Measurements from ENCODE around the gene TAF5L.

The TAF5L gene

GRCh38 chr1:229613938-229614337 lies 12.0 kb downstream of the TAF5L start:
- H4K12ac ChIP-seq (ENCODE audit: low read depth, low read length), result no peak overlapping the region
- H3K4me1 ChIP-seq (ENCODE audit: control insufficient read depth in 1 of 2, insufficient read depth in 2 of 2, low read length in 2 of 2), result no peaks in the 10 kb centered on the region
- WGBS (ENCODE audit: extremely low coverage, insufficient coverage, insufficient read length), result no CpG with 5 or more reads among the region's 5 CpGs
- H3K79me2 ChIP-seq (ENCODE audit: control insufficient read depth, insufficient read depth, low read length, poor library complexity), result peaks cover 2% of the 10 kb centered on the region
- H3K4ac ChIP-seq (ENCODE audit: low read depth, low read length), result no peak overlapping the region
- no peak overlapping the region for H4K91ac ChIP-seq (ENCODE audit: low read depth, low read length)
- H4K8ac ChIP-seq (ENCODE audit: low read depth, low read length), result no peak overlapping the region
- H2BK120ac ChIP-seq (ENCODE audit: insufficient read depth, low read length, poor library complexity), result no peak overlapping the region
- no peak overlapping the region for H2BK12ac ChIP-seq (ENCODE audit: low read length)
- H2AFZ ChIP-seq (ENCODE audit: insufficient read depth, low read length, poor library complexity), result no peak overlapping the region
- H3K9me3 ChIP-seq (ENCODE audit: insufficient read depth, low read depth, low read length), result no peaks in the 10 kb centered on the region
- peaks cover 8 to 32% of the 10 kb centered on the region in 2 experiments for H3K36me3 ChIP-seq (ENCODE audit: control insufficient read depth in 1 of 2, insufficient read depth in 2 of 2, low read length in 2 of 2)
- H3K14ac ChIP-seq (ENCODE audit: low read length), result no peak overlapping the region
- H3K18ac ChIP-seq (ENCODE audit: low read length), result peak overlapping the region; percentile 14
- no peak overlapping the region for H3K23ac ChIP-seq (ENCODE audit: low read length)
- H3K27ac ChIP-seq (ENCODE audit: low read depth, low read length), result no peak overlapping the region
- DNase-seq, result no peak
- no peaks in the 10 kb centered on the region for H3K79me1 ChIP-seq (ENCODE audit: low read length)
- H2BK5ac ChIP-seq (ENCODE audit: low read depth, low read length, poor library complexity), result no peak overlapping the region
- H2AK5ac ChIP-seq (ENCODE audit: low read length), result no peak overlapping the region
- H3K4me2 ChIP-seq (ENCODE audit: low read length), result no peak overlapping the region
- H3K4me3 ChIP-seq (ENCODE audit: low read depth, low read length), result no peak overlapping the region
- no peaks in the 10 kb centered on the region for H3K27me3 ChIP-seq (ENCODE audit: insufficient read depth, low read length)
- H3K9ac ChIP-seq (ENCODE audit: low read length), result no peak overlapping the region

GRCh38 chr1:229608590-229608989 lies 17.3 kb downstream of the TAF5L start:
- H3K9ac ChIP-seq (ENCODE audit: low read length), result no peak overlapping the region
- H3K27me3 ChIP-seq (ENCODE audit: insufficient read depth, low read length), result no peaks in the 10 kb centered on the region
- no peaks in the 10 kb centered on the region for H3K79me1 ChIP-seq (ENCODE audit: low read length)
- no peaks in the 10 kb centered on the region for H3K9me3 ChIP-seq (ENCODE audit: insufficient read depth, low read depth, low read length)
- no peaks in the 10 kb centered on the region for H3K79me2 ChIP-seq (ENCODE audit: control insufficient read depth, insufficient read depth, low read length, poor library complexity)
- no peak overlapping the region for H3K23ac ChIP-seq (ENCODE audit: low read length)
- H2BK12ac ChIP-seq (ENCODE audit: low read length), result no peak overlapping the region
- no peaks in the 10 kb centered on the region for H3K4me1 ChIP-seq (ENCODE audit: control insufficient read depth in 1 of 2, insufficient read depth in 2 of 2, low read length in 2 of 2)
- no peak overlapping the region for H3K27ac ChIP-seq (ENCODE audit: low read depth, low read length)
- no peak overlapping the region for H4K12ac ChIP-seq (ENCODE audit: low read depth, low read length)
- no CpG with 5 or more reads among the region's 2 CpGs for WGBS (ENCODE audit: extremely low coverage, insufficient coverage, insufficient read length)
- no peak overlapping the region for H4K91ac ChIP-seq (ENCODE audit: low read depth, low read length)
- no peak overlapping the region for H3K18ac ChIP-seq (ENCODE audit: low read length)
- no peak overlapping the region for H3K4me2 ChIP-seq (ENCODE audit: low read length)
- no peak overlapping the region for H2BK5ac ChIP-seq (ENCODE audit: low read depth, low read length, poor library complexity)
- no peak overlapping the region for H2BK120ac ChIP-seq (ENCODE audit: insufficient read depth, low read length, poor library complexity)
- no peak overlapping the region for H2AFZ ChIP-seq (ENCODE audit: insufficient read depth, low read length, poor library complexity)
- H4K8ac ChIP-seq (ENCODE audit: low read depth, low read length), result no peak overlapping the region
- no peak overlapping the region for H2AK5ac ChIP-seq (ENCODE audit: low read length)
- no peak overlapping the region for H3K4me3 ChIP-seq (ENCODE audit: low read depth, low read length)
- H3K14ac ChIP-seq (ENCODE audit: low read length), result no peak overlapping the region
- H3K36me3 ChIP-seq (ENCODE audit: control insufficient read depth in 1 of 2, insufficient read depth in 2 of 2, low read length in 2 of 2), result peaks cover 12 to 41% of the 10 kb centered on the region in 2 experiments
- H3K4ac ChIP-seq (ENCODE audit: low read depth, low read length), result no peak overlapping the region
- DNase-seq, result no peak

DNA sequence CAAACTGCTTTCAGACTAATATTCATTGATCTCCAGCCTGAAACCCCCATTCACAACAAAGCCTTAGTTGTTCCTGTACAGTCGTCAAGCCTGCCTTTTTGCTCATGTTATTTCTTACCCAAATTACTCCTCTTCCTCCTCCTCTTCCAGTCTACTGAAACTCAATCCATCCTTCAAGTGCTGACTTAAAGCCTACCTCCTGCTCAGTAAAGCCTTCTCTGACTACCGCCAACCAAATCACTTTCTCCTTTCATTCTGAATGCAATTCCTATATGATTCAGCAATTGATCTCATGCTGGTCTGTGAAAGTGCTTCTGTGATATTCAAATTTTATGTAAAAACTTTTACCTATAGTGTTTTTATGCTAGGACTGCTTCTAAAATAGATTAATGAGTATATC lies 18.6 kb downstream of the TAF5L start:
- H3K9ac ChIP-seq (ENCODE audit: low read length), result no peak overlapping the region

GRCh38 chr1:229603371-229604005 lies 22.4 kb downstream of the TAF5L start:
- Histone ChIP-seq H3K79me1 (ENCODE audit: low read length) (no peaks in the 10 kb centered on the region), H2BK12ac (ENCODE audit: low read length) (no peak overlapping the region), H2BK120ac (ENCODE audit: insufficient read depth, low read length, poor library complexity) (no peak overlapping the region), H2BK5ac (ENCODE audit: low read depth, low read length, poor library complexity) (no peak overlapping the region), H3K4me1 (ENCODE audit: control insufficient read depth in 1 of 2, insufficient read depth in 2 of 2, low read length in 2 of 2) (no peaks in the 10 kb centered on the region), H3K27ac (ENCODE audit: low read depth, low read length) (no peak overlapping the region), H3K18ac (ENCODE audit: low read length) (no peak overlapping the region), H4K91ac (ENCODE audit: low read depth, low read length) (no peak overlapping the region), H3K23ac (ENCODE audit: low read length) (no peak overlapping the region), H3K14ac (ENCODE audit: low read length) (no peak overlapping the region), H4K12ac (ENCODE audit: low read depth, low read length) (no peak overlapping the region), H3K4me3 (ENCODE audit: low read depth, low read length) (no peak overlapping the region), H3K4me2 (ENCODE audit: low read length) (no peak overlapping the region), H3K9ac (ENCODE audit: low read length) (no peak overlapping the region), H3K79me2 (ENCODE audit: control insufficient read depth, insufficient read depth, low read length, poor library complexity) (no peaks in the 10 kb centered on the region), H4K8ac (ENCODE audit: low read depth, low read length) (no peak overlapping the region), H2AK5ac (ENCODE audit: low read length) (no peak overlapping the region), H2AFZ (ENCODE audit: insufficient read depth, low read length, poor library complexity) (no peak overlapping the region), H3K4ac (ENCODE audit: low read depth, low read length) (no peak overlapping the region), H3K9me3 (ENCODE audit: insufficient read depth, low read depth, low read length) (no peaks in the 10 kb centered on the region), H3K36me3 (ENCODE audit: control insufficient read depth in 1 of 2, insufficient read depth in 2 of 2, low read length in 2 of 2) (peaks cover 9 to 24% of the 10 kb centered on the region in 2 experiments), H3K27me3 (ENCODE audit: insufficient read depth, low read length) (no peaks in the 10 kb centered on the region)
- DNase-seq, result no peak
- WGBS (ENCODE audit: extremely low coverage, insufficient coverage, insufficient read length), result no CpG with 5 or more reads among the region's 7 CpGs

More for the DNA sequence above, 18.6 kb downstream of the TAF5L start:
- Histone ChIP-seq H2AFZ (ENCODE audit: insufficient read depth, low read length, poor library complexity) (no peak overlapping the region), H3K4me1 (ENCODE audit: control insufficient read depth in 1 of 2, insufficient read depth in 2 of 2, low read length in 2 of 2) (no peaks in the 10 kb centered on the region), H2BK5ac (ENCODE audit: low read depth, low read length, poor library complexity) (no peak overlapping the region), H4K91ac (ENCODE audit: low read depth, low read length) (no peak overlapping the region), H3K9me3 (ENCODE audit: insufficient read depth, low read depth, low read length) (no peaks in the 10 kb centered on the region), H3K4ac (ENCODE audit: low read depth, low read length) (no peak overlapping the region), H3K14ac (ENCODE audit: low read length) (no peak overlapping the region), H3K4me2 (ENCODE audit: low read length) (no peak overlapping the region), H3K79me1 (ENCODE audit: low read length) (no peaks in the 10 kb centered on the region), H3K27me3 (ENCODE audit: insufficient read depth, low read length) (no peaks in the 10 kb centered on the region), H4K12ac (ENCODE audit: low read depth, low read length) (no peak overlapping the region), H3K23ac (ENCODE audit: low read length) (no peak overlapping the region), H2AK5ac (ENCODE audit: low read length) (no peak overlapping the region), H4K8ac (ENCODE audit: low read depth, low read length) (no peak overlapping the region), H2BK12ac (ENCODE audit: low read length) (no peak overlapping the region), H3K27ac (ENCODE audit: low read depth, low read length) (no peak overlapping the region), H3K4me3 (ENCODE audit: low read depth, low read length) (no peak overlapping the region), H3K36me3 (ENCODE audit: control insufficient read depth in 1 of 2, insufficient read depth in 2 of 2, low read length in 2 of 2) (peaks cover 12 to 38% of the 10 kb centered on the region in 2 experiments), H2BK120ac (ENCODE audit: insufficient read depth, low read length, poor library complexity) (no peak overlapping the region), H3K18ac (ENCODE audit: low read length) (no peak overlapping the region), H3K79me2 (ENCODE audit: control insufficient read depth, insufficient read depth, low read length, poor library complexity) (no peaks in the 10 kb centered on the region)
- DNase-seq, result no peak
- WGBS (ENCODE audit: extremely low coverage, insufficient coverage, insufficient read length), result no CpG with 5 or more reads among the region's 2 CpGs
